Skin epidermis (tissue), 12 donors: ENCODE measurements around the gene ANKRD33.

Experiments
- H3K27ac ChIP-seq, 21 experiments: fragments of 200-600 bp; sonication (generic) in 11 of 21; one replicate each; pipeline ENCODE4 v1.5.0; 2020; ENCODE audit warnings: mild to moderate bottlenecking in 3 of 21, inconsistent platforms in 2 of 21, moderate library complexity in 2 of 21
- H3K4me3 ChIP-seq, 7 experiments: fragments of 200-600 bp; sonication (generic) in 2 of 7; one replicate each; pipeline ENCODE4 v1.5.0; 2020; ENCODE audit warnings: inconsistent platforms in 2 of 7, mild to moderate bottlenecking in 2 of 7, moderate library complexity in 1 of 7

ANKRD33 gene

GRCh38 chr12:51887476-51888315 is at the start of gene ANKRD33:
TSS of gene ANKRD33 (plus strand) at chr12:51888103. CDS start at chr12:51888187, 84 bp downstream.
- H3K4me3 ChIP-seq = no peak within 1 kb of the TSS
- no peak within 1 kb of the TSS for H3K27ac ChIP-seq

GRCh38 chr12:51838762-51839161 is 49.1 kb upstream of the ANKRD33 start:
- Histone ChIP-seq H3K4me3 (no peak overlapping the region), H3K27ac (no peak overlapping the region)

- H3K27ac ChIP-seq = no peak overlapping the region
- H3K4me3 ChIP-seq = no peak overlapping the region
Measured at GRCh38 chr12:51839310-51839947, 48.5 kb upstream of the ANKRD33 start.

- no peak overlapping the region for H3K27ac ChIP-seq
- H3K4me3 ChIP-seq = no peak overlapping the region
Measured at GRCh38 chr12:51840966-51841365, 46.9 kb upstream of the ANKRD33 start.

GRCh38 chr12:51841727-51842126 is 46.2 kb upstream of the ANKRD33 start:
- Histone ChIP-seq H3K4me3 (no peak overlapping the region), H3K27ac (no peak overlapping the region)

- no peak overlapping the region for H3K4me3 ChIP-seq
- H3K27ac ChIP-seq = no peak overlapping the region
Measured at GRCh38 chr12:51844854-51845253, 43.0 kb upstream of the ANKRD33 start.

- no peak overlapping the region for H3K4me3 ChIP-seq
- H3K27ac ChIP-seq = no peak overlapping the region
Measured at GRCh38 chr12:51845482-51845881, 42.4 kb upstream of the ANKRD33 start.

- H3K4me3 ChIP-seq = no peak overlapping the region
- no peak overlapping the region for H3K27ac ChIP-seq
Measured at GRCh38 chr12:51846271-51846691, 41.6 kb upstream of the ANKRD33 start.

GRCh38 chr12:51846911-51847642 is 40.8 kb upstream of the ANKRD33 start:
- H3K4me3 ChIP-seq = peak overlapping the region; percentile 29 to 45 (median 33)
- peak overlapping the region in 9 of 21 experiments; percentile 2 to 78 (median 42) for H3K27ac ChIP-seq

GRCh38 chr12:51847643-51848325 is 40.1 kb upstream of the ANKRD33 start:
- Histone ChIP-seq H3K27ac (peak overlapping the region in 12 of 21 experiments; percentile 8 to 78 (median 42)), H3K4me3 (peak overlapping the region; percentile 29 to 45 (median 33))

- Histone ChIP-seq H3K27ac (peak within 1 kb of the TSS in 12 of 21 experiments; percentile 11 to 78 (median 44)), H3K4me3 (peak within 1 kb of the TSS; percentile 29 to 45 (median 33))
Measured at GRCh38 chr12:51848326-51848727, 39.6 kb upstream of the ANKRD33 start, which contains the start of gene FIGNL2. TSS of gene FIGNL2 (minus strand) at chr12:51848718. CDS start at chr12:51822413, 26,305 bp downstream.

GRCh38 chr12:51848841-51849735 is 38.8 kb upstream of the ANKRD33 start:
- H3K4me3 ChIP-seq = peak overlapping the region in 5 of 7 experiments; percentile 29 to 45 (median 33)
- H3K27ac ChIP-seq = peak overlapping the region in 8 of 21 experiments; percentile 16 to 78 (median 48)

- Histone ChIP-seq H3K27ac (peak overlapping the region in 3 of 21 experiments; percentile 10 to 23 (median 11)), H3K4me3 (no peak overlapping the region)
Measured at GRCh38 chr12:51850081-51850964, 37.6 kb upstream of the ANKRD33 start.

- Histone ChIP-seq H3K4me3 (no peak overlapping the region), H3K27ac (peak overlapping the region in 3 of 21 experiments; percentile 23 to 36 (median 35))
Measured at GRCh38 chr12:51850965-51851299, 37.0 kb upstream of the ANKRD33 start.

- H3K27ac ChIP-seq = peak overlapping the region in 2 of 21 experiments; percentile 23 to 36
- no peak overlapping the region for H3K4me3 ChIP-seq
Measured at GRCh38 chr12:51851413-51852124, 36.3 kb upstream of the ANKRD33 start.

GRCh38 chr12:51852404-51853137 is 35.3 kb upstream of the ANKRD33 start:
- no peak overlapping the region for H3K27ac ChIP-seq
- H3K4me3 ChIP-seq = no peak overlapping the region
